PFSK-1 (cell line): ENCODE data around the gene PANX2.

Source experiments
- POLR2AphosphoS5 ChIP-seq: IDR thresholded peaks from 2 replicates; pipeline ENCODE4 v1.6.1; 2012; ENCODE audit warnings: low read depth, mild to moderate bottlenecking, control low read depth, low read length, moderate library complexity
- TAF1 ChIP-seq: IDR thresholded peaks from 2 replicates; pipeline ENCODE4 v1.6.1; 2012; ENCODE audit warnings: low read length, control low read depth, borderline replicate concordance; ENCODE audit not compliant: insufficient read depth

DNA sequence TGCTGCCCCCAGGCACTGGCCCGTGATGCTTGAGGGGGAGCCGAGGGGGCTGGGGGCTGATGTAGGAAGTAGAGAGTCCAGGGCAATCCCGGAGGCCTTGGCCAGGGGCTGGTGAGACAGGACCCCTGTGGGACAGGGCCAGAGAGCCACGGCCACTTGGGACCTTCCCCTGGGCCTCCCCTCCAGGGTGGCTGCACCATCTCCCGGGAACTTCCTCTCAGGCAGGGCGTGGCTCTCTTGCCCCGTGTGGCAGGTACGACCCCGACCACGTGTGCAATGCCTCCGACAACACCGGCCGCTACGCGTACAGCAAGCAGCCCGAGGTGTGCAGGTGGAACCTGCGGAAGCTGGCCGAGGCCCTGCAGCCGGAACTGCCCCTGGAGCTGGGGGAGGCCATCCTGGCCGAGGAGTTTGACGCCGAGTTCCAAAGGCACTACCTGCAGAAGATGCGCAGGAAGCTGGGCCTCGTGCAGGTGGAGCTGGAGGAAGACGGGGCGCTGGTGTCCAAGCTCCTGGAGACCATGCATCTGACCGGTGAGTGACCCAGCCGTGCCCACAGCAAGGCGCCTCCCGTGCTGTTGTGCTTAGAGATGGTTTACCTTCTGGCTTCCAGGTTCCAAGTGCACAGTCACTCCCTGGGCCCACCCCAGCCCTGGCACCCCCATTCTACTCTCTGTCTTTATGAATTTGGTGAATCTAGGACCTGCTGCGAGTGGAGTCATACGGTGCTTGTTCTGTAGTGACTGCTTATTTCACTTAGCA, 40.0 kb downstream of the PANX2 start:
- TF ChIP-seq POLR2AphosphoS5: no peak
- no peak for TF ChIP-seq TAF1
